Gastrocnemius medialis (tissue), 4 donors: ENCODE results near the gene RPL9.

ENCODE experiments used
- POLR2A ChIP-seq, 2 donors: fragments of 450-650 bp; IDR thresholded peaks; one replicate each; pipeline ENCODE4 v1.6.1; 2017; ENCODE audit warnings: antibody characterized with exemption in 2 of 2, mild to moderate bottlenecking in 2 of 2, moderate library complexity in 2 of 2
- TF ChIP-seq, protein P1 (sequence below), 5 experiments: fragments of 450-650 bp in 3 of 5; fragments of 200-600 bp in 2 of 5; sonication (generic) in 2 of 5; IDR thresholded peaks in 4 of 5; conservative IDR thresholded peaks in 1 of 5; 1 replicate in 4 of 5; 2 replicates in 1 of 5; pipeline ENCODE4 v1.5.1; 2016 to 2019; ENCODE audit warnings: antibody characterized with exemption in 5 of 5, mild to moderate bottlenecking in 3 of 5, moderate library complexity in 3 of 5

DNA sequence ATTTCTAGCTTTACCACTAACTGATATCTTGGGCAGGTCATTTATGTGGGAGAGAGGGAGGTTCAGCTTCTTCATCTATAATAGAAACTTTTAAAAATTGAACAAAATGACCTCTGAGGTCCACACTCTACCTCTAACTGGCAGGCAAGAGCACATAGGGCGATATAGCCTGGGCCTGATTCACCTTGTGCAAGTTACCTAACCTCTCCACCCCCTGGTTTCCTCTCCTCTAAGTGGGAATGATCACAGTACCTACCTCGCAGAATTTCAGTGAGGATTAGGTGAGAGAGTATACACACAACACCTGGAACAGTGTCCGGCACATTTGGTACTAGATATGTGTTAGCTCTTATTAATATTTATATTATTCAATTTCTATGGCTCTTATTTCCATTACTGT lies 36.5 kb downstream of the RPL9 start:
- TF ChIP-seq, protein P1, sequence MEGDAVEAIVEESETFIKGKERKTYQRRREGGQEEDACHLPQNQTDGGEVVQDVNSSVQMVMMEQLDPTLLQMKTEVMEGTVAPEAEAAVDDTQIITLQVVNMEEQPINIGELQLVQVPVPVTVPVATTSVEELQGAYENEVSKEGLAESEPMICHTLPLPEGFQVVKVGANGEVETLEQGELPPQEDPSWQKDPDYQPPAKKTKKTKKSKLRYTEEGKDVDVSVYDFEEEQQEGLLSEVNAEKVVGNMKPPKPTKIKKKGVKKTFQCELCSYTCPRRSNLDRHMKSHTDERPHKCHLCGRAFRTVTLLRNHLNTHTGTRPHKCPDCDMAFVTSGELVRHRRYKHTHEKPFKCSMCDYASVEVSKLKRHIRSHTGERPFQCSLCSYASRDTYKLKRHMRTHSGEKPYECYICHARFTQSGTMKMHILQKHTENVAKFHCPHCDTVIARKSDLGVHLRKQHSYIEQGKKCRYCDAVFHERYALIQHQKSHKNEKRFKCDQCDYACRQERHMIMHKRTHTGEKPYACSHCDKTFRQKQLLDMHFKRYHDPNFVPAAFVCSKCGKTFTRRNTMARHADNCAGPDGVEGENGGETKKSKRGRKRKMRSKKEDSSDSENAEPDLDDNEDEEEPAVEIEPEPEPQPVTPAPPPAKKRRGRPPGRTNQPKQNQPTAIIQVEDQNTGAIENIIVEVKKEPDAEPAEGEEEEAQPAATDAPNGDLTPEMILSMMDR (IDR thresholded peaks at IDR 0.05 in 4 of 5, conservative IDR thresholded peaks at IDR 0.05 in 1 of 5), result no peak
- no peak for TF ChIP-seq POLR2A (IDR thresholded peaks at IDR 0.05)
